ENCODE data around the gene NTM.
"Not testable (repeated sequence)": the region's sequence is repeated elsewhere in the genome, so short reads cannot be mapped to it uniquely, and the experiment has no call there.

NTM gene

GRCh38 chr11:131334601-131335000 lies 35.8 kb upstream of the NTM start:
- FAIRE-seq (no peak), DNase-seq (ENCODE audit: insufficient read length, low spot score) (no peak)
- TF ChIP-seq, protein P1, sequence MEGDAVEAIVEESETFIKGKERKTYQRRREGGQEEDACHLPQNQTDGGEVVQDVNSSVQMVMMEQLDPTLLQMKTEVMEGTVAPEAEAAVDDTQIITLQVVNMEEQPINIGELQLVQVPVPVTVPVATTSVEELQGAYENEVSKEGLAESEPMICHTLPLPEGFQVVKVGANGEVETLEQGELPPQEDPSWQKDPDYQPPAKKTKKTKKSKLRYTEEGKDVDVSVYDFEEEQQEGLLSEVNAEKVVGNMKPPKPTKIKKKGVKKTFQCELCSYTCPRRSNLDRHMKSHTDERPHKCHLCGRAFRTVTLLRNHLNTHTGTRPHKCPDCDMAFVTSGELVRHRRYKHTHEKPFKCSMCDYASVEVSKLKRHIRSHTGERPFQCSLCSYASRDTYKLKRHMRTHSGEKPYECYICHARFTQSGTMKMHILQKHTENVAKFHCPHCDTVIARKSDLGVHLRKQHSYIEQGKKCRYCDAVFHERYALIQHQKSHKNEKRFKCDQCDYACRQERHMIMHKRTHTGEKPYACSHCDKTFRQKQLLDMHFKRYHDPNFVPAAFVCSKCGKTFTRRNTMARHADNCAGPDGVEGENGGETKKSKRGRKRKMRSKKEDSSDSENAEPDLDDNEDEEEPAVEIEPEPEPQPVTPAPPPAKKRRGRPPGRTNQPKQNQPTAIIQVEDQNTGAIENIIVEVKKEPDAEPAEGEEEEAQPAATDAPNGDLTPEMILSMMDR (IDR thresholded peaks at IDR 0.05; ENCODE audit: insufficient read depth, missing control alignments), result no peak

DNA sequence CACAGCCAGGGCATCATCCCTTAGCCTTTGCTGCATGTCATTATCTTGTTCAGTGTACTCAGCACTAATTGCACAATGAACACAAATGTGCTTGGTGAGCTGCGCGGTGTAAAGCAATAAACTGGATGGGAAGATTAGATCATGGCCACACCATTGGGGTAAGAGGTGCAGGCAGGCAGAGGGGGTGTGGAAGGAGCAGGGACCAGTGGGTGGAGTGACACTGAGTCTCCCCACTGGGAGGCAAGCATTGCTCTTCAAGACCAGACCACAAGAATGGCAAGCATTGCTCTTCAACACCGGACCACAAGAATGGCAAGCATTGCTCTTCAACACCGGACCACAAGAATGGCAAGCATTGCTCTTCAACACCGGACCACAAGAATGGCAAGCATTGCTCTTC lies 28.5 kb upstream of the NTM start:
- not testable (repeated sequence) for FAIRE-seq; DNase-seq (ENCODE audit: insufficient read length, low spot score)

DNA sequence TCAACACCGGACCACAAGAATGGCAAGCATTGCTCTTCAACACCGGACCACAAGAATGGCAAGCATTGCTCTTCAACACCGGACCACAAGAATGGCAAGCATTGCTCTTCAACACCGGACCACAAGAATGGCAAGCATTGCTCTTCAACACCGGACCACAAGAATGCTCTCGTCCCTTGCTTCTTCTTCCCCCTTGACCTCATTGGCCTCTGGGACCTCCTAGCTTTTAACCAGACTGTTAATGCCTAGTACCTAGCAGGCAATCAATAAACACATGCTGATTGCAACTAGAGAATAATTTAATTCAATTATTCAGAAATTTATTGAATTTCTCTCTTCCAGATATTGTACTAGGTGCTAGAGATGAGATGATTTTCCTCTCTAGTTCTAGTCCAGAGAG lies 28.0 kb upstream of the NTM start:
- not testable (repeated sequence) for FAIRE-seq; DNase-seq (ENCODE audit: insufficient read length, low spot score)

GRCh38 chr11:131345406-131345805 lies 25.0 kb upstream of the NTM start:
- no peak for DNase-seq (ENCODE audit: insufficient read length, low spot score)
- FAIRE-seq, result no peak
- TF ChIP-seq, protein P1 (IDR thresholded peaks at IDR 0.05; ENCODE audit: insufficient read depth, missing control alignments), result no peak

- TF ChIP-seq, protein P1 (IDR thresholded peaks at IDR 0.05; ENCODE audit: insufficient read depth, missing control alignments), result no peak
- FAIRE-seq, result no peak
- no peak for DNase-seq (ENCODE audit: insufficient read length, low spot score)
Observed at GRCh38 chr11:131349368-131350086, 20.9 kb upstream of the NTM start.

GRCh38 chr11:131350872-131351271 lies 19.5 kb upstream of the NTM start:
- FAIRE-seq (no peak), DNase-seq (ENCODE audit: insufficient read length, low spot score) (no peak)
- TF ChIP-seq, protein P1 (IDR thresholded peaks at IDR 0.05; ENCODE audit: insufficient read depth, missing control alignments), result no peak

- TF ChIP-seq, protein P1 (IDR thresholded peaks at IDR 0.05; ENCODE audit: insufficient read depth, missing control alignments), result no peak
- FAIRE-seq (no peak), DNase-seq (ENCODE audit: insufficient read length, low spot score) (no peak)
Observed at GRCh38 chr11:131351848-131352247, 18.6 kb upstream of the NTM start.

DNA sequence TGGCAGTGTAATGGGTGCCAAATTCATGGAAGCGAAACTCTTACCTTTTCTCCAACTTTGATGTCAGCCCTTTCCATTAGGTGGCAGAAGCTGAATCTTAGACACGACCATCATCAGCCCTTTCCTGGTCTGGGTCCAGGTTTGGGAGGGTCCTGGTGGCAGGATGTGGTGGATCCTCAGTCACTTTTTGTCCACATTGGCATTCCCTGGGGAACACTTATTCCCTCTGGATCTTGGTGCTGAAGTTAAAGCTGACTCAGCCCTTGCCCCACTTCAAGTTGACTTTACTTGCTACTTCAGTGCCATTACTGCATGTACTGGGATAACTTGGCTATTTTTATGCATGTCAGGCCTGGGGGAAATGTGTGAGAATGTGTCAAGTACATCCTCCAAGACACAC lies 16.6 kb upstream of the NTM start:
- no peak for FAIRE-seq
- no peak for DNase-seq (ENCODE audit: insufficient read length, low spot score)

More for the DNA sequence above, 16.6 kb upstream of the NTM start:
- TF ChIP-seq, protein P1 (IDR thresholded peaks at IDR 0.05; ENCODE audit: insufficient read depth, missing control alignments), result no peak
